Stimulated activated CD4-positive, alpha-beta T cell treated with anti-CD3 and anti-CD28 coated beads, Interleukin-15, amount 100 ng/mL, for 48 hours (primary cell): ENCODE measurements around the gene CEP57L1.
"Not testable (repeated sequence)": the region's sequence is repeated elsewhere in the genome, so short reads cannot be mapped to it uniquely, and the experiment has no call there.

Source experiments
- DNase-seq, 2 donors: peaks; one replicate each; pipeline ENCODE4 v3.0.0-alpha.2; 2020; ENCODE audit warnings: low read depth in 2 of 2

Gene CEP57L1

GRCh38 chr6:109073344-109074132, 21.8 kb upstream of the CEP57L1 start:
- peak in 1 of 2 donors; percentile 25 for DNase-seq

GRCh38 chr6:109074133-109074415, 21.2 kb upstream of the CEP57L1 start:
- DNase-seq = no peak

- no peak for DNase-seq
Observed at GRCh38 chr6:109075934-109076333, 19.4 kb upstream of the CEP57L1 start.

DNA sequence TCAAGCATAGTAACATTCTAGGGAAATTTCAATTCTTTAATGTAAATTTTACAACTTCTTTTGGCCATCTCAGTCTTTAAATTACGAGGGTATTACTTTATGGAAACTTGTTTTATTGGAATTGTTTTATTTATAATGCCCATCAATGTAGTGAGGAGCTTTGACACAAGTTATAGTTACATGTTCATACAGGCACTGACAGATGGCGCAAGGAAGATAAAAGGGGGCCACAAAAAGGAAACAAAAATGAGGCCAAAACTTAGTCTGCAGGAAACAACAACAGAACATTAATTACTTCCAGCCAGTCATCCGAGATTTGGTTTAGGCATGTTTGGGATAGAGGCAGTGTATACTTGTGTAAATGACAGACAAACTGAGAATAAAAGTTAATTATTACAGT, 18.9 kb upstream of the CEP57L1 start:
- DNase-seq = no peak

- DNase-seq = no peak
Observed at GRCh38 chr6:109079981-109080380, 15.3 kb upstream of the CEP57L1 start.

- DNase-seq = no peak
Observed at GRCh38 chr6:109081026-109081425, 14.3 kb upstream of the CEP57L1 start.

DNA sequence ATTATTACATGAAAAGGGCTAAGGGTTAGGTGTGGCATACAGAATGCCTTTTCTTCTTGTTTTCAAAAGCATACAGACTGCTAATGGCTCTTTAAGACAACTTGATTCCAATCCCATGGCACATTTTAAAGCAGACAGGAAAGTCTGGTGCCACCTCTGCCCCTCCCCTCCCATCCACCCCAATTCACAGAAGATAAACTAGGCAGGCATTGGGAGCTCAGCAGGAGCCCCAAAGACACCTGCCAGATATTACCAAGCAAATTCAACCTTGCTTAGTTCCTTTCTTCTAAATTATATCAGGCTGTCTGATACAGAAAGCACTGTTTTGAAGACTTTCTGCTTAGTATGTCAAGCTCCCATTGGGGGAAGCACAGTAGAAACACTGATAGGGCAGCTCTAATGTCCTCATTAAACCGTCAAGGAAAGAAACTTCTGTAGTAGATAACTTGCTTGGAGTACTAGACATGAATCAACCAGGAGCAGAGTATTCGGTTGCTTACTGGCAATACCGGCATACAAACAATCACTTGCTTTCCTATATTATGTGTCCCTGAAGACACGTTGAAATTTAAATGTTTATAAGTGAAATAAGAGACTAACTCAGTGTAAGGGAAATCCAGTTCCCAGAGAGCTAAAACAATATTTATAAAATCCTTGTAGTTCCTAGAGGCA, 13.7 kb upstream of the CEP57L1 start:
- no peak for DNase-seq

DNA sequence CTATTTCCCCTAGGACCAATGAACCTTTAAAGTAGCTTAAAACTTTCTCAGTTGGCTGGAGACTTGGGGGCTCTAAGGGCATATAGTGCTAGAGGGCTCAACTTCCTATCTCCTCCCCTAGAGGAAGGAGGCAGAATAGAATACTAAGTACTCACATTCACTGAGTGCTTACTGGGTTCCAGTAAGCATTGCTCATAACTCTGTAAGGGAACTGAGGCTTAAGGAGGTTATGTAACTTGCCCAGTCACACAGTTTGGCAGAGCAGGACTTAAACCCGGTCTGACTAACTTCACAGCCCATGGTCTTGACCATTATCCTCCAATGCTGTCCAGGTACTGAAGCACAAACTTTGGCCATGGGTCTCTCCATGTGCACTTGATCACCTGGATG, 13.1 kb upstream of the CEP57L1 start:
- no peak for DNase-seq

DNA sequence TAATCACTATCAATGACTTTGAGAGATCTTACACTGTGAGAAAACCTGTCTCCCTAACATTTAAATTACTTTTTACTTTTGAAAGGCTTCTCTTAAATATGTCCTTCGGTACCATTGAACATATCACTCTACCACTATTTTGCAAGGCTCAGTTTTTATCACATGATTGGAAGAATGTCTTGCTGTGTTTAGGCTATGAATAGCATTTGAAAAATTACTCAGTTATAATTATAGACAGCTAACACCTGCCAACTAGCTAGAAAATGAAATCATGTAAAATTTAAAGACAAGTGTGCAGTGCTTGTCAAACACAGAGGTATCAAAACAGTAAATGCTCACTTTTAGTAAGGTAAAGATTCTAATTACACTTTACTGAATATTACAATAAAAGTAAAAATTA, 11.7 kb upstream of the CEP57L1 start:
- DNase-seq = no peak

DNA sequence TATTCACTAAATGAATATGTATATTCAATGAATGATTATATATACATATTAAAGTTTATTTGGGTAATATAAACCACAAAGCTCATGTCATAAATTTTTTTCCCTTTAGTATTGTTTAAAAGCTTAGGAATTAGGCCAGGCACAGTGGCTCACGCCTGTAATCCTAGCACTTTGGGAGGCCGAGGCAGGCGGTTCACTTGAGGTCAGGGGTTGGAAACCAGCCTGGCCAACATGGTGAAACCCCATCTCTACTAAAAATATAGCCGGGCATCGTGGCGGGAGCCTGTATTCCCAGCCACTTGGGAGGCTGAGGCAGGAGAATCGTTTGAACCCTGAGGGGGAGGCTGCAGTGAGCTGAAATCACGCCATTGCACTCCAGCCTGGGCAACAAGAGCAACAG, 11.2 kb upstream of the CEP57L1 start:
- not testable (repeated sequence) for DNase-seq

- no peak for DNase-seq
Observed at GRCh38 chr6:109087661-109088264, 7.5 kb upstream of the CEP57L1 start.

DNA sequence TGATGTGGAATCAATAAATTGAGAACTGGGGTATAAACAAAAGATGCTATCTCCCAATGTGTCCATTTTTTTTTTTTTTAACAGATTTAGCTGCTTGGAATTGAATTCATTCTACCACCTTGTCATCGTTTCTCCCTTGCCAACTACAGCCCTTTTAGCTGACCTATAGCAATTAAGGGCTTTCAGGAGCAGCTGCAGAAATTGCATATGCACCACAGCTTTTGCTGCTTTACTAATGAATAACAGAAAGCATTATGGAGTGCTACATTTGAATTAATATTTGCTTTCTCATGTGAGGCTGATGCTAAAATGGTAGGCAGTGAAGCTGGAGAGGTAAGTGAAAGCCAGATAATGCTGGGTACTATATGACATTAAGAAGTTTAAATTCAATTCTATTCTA, 6.3 kb upstream of the CEP57L1 start:
- no peak for DNase-seq

- no peak for DNase-seq
Observed at GRCh38 chr6:109091314-109092024, 3.8 kb upstream of the CEP57L1 start.

- no peak for DNase-seq
Observed at GRCh38 chr6:109092074-109092473, 3.2 kb upstream of the CEP57L1 start.

DNA sequence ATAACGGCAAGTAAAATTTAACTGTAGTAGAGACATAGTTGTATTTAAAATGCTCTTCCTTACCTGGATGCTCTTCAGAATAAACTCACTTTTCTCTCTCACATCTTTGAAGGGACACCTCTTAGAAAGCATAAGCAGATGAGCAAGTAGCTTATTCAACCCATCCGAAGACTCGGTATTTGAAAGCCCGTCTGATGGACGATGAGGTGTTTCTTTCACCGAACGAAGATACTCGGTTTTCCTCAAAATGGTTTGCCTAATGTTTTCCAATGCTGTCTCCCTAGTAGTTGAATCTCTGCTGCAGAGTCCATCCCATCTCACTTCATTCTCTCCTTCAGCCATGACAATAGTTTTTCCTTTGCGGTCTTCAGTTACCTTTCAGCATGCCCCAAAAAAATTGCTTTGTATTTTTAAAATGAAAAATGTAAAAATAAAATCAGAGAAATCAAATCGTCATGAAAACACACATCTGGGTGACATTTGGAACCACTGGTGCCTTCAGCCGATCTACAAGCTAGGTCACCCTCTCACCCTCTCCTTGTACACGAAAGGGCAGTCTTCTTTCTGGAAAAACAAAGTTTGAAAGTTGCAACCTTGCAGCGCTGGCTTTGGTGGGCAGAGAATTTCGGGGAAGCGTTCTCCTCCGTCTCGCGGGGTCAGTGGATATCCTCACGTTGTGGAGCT, 1.4 kb upstream of the CEP57L1 start:
- no peak for DNase-seq

GRCh38 chr6:109094416-109095035, 781 bp upstream of the CEP57L1 start, which contains the start of gene SESN1:
TSS of gene SESN1 (minus strand) at chr6:109094846. CDS start at chr6:109094073, 773 bp downstream.
- peak; percentile 84 to 92 for DNase-seq

DNA sequence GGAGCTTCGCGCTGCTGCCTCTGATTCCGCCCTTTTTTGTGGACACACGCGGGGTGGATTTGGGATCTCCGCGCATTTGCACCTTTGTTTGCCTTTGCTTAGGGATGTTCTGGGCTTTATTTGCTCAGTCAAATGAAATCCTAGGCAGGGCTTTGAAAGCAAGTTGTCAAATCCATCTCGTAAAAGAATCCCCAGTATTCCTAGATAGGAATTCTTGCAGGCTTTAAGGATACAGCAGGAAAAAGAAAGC, 453 bp downstream of the CEP57L1 start:
- no peak for DNase-seq

- DNase-seq = no peak
Observed at GRCh38 chr6:109096208-109096607, 901 bp downstream of the CEP57L1 start.

DNA sequence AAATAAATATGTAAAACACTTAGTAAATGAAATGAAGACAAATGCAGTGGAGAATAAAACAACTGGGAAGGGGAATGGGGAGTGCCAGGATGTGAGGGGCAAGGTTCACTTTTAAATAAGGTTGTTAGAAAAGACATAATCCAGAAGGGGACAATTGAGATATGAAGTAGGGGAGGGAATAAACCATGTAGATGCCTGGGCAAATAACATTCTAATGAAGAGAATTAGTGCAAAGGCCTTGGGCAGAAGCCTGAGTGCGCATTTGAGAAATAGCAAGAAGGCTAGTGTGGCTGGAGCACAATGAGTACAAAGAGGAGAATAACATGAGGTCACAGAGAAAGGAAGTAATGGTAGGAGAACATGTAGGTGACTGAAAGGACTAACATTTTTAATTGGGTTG, 2.4 kb downstream of the CEP57L1 start:
- no peak for DNase-seq

DNA sequence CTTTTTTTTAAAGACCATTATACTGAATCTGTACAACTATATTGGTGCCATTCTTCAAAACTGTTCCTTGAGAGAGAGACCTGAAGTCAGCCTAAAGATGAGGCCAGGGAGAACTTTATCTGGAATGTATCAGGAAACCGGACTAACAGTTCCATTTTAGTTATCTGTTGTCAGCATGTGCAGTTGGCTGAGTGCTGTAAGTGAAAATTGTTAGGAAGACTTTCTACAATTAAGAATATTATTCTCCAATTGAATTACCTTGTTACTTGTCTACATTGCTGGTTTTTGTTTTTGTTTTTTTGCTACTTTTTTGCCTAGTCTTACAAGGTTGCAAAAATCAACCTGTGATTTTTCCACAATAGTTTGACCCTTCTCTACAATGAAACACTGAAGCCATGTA, 7.5 kb downstream of the CEP57L1 start:
- DNase-seq = no peak

GRCh38 chr6:109103942-109104341, 8.6 kb downstream of the CEP57L1 start:
- DNase-seq = no peak

- DNase-seq = no peak
Observed at GRCh38 chr6:109104512-109104911, 9.2 kb downstream of the CEP57L1 start.
